Measurements from ENCODE around the gene ACTA2.

Gene ACTA2

DNA sequence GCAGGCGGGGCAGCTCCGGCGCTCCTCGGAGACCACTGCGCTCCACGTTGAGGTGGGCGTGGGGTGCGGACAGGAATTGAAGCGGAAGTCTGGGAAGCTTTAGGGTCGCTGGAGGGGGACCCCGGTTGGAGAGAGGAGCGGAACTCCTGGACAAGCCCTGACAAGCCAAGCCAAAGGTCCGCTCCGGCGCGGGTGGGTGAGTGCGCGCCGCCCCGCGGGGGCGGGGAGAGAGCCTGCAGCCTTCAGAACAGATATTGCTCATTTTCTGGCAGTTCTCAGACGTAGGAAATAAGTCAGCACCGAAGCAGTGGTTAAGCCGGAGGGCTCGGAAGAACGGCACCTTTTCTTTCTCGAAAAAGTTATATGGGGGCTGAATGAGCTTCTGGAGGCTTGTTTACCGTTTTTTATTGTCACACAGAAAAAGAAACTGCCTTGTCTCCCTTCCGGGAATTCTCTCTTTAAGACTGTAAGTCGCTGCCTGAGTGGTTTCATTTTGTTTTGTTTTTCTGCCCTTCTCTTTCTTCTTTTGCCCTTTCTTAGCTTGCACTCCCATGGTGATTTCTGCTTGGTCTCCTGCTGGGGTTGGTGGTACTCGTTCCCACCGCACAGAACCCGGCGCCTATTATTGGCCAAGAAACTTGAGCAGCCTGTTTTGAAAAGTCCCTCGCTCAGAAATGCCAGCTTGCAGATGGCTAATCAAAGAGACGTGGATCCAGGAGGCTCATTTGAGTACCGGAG is 38.8 kb upstream of the ACTA2 start (continued):
- TF ChIP-seq CREB5 (CRISPR knock-in tag; IDR thresholded peaks at IDR 0.05; ENCODE audit: low read depth), result no peak
- TF ChIP-seq OSR1 (CRISPR knock-in tag; IDR thresholded peaks at IDR 0.05), result no peak
- no peak for TF ChIP-seq TSHZ2 (CRISPR knock-in tag; IDR thresholded peaks at IDR 0.05)

DNA sequence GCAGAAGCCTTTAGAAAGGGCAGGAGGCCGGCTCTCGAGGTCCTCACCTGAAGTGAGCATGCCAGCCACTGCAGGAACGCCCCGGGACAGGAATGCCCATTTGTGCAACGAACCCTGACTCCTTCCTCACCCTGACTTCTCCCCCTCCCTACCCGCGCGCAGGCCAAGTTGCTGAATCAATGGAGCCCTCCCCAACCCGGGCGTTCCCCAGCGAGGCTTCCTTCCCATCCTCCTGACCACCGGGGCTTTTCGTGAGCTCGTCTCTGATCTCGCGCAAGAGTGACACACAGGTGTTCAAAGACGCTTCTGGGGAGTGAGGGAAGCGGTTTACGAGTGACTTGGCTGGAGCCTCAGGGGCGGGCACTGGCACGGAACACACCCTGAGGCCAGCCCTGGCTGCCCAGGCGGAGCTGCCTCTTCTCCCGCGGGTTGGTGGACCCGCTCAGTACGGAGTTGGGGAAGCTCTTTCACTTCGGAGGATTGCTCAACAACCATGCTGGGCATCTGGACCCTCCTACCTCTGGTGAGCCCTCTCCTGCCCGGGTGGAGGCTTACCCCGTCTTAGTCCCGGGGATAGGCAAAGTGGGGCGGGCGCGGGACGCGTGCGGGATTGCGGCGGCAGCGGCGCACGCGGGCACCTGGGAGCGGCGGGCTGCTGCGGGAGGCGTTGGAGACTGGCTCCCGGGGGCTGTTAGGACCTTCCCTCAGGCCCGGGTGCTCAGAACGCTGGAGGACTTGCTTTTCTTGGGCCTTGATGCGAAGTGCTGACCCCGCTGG is 38.0 kb upstream of the ACTA2 start, which contains the start of gene FAS:
Gene FAS (plus strand): TSS at position 415 of the 777 bp plus-strand sequence. CDS start 79 bp downstream, at position 494.
- peak; percentile 87 for ATAC-seq

More for the DNA sequence above, 38.0 kb upstream of the ACTA2 start, which contains the start of gene FAS:
- no peak for TF ChIP-seq ZFP3 (CRISPR knock-in tag; IDR thresholded peaks at IDR 0.05)
- no peak for TF ChIP-seq SNAI2 (CRISPR knock-in tag; IDR thresholded peaks at IDR 0.05)
- no peak for TF ChIP-seq ZNF565 (CRISPR knock-in tag; conservative IDR thresholded peaks at IDR 0.05; ENCODE audit: low read depth)
- no peak for TF ChIP-seq TCF4 (CRISPR knock-in tag; IDR thresholded peaks at IDR 0.05; ENCODE audit: borderline replicate concordance)
- no peak for TF ChIP-seq TOX (CRISPR knock-in tag; IDR thresholded peaks at IDR 0.05; ENCODE audit: borderline replicate concordance)
- TF ChIP-seq, protein P1, sequence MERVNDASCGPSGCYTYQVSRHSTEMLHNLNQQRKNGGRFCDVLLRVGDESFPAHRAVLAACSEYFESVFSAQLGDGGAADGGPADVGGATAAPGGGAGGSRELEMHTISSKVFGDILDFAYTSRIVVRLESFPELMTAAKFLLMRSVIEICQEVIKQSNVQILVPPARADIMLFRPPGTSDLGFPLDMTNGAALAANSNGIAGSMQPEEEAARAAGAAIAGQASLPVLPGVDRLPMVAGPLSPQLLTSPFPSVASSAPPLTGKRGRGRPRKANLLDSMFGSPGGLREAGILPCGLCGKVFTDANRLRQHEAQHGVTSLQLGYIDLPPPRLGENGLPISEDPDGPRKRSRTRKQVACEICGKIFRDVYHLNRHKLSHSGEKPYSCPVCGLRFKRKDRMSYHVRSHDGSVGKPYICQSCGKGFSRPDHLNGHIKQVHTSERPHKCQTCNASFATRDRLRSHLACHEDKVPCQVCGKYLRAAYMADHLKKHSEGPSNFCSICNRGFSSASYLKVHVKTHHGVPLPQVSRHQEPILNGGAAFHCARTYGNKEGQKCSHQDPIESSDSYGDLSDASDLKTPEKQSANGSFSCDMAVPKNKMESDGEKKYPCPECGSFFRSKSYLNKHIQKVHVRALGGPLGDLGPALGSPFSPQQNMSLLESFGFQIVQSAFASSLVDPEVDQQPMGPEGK (CRISPR knock-in tag; IDR thresholded peaks at IDR 0.05; ENCODE audit: borderline replicate concordance), result no peak
- TF ChIP-seq ARNTL (CRISPR knock-in tag; IDR thresholded peaks at IDR 0.05; ENCODE audit: borderline replicate concordance, low read depth), result no peak
- no peak for TF ChIP-seq POU6F1 (CRISPR knock-in tag; IDR thresholded peaks at IDR 0.05; ENCODE audit: borderline replicate concordance, low read depth)
- TF ChIP-seq CREB5 (CRISPR knock-in tag; IDR thresholded peaks at IDR 0.05; ENCODE audit: low read depth), result no peak
- TF ChIP-seq ESRRG (CRISPR knock-in tag; IDR thresholded peaks at IDR 0.05), result no peak
- TF ChIP-seq OSR1 (CRISPR knock-in tag; IDR thresholded peaks at IDR 0.05), result no peak
- no peak for TF ChIP-seq TSHZ2 (CRISPR knock-in tag; IDR thresholded peaks at IDR 0.05)
- no peak for TF ChIP-seq GLIS3 (CRISPR knock-in tag; IDR thresholded peaks at IDR 0.05)
- no peak for TF ChIP-seq ZC3H10 (CRISPR knock-in tag; IDR thresholded peaks at IDR 0.05)
- no peak for TF ChIP-seq ZNF8 (CRISPR knock-in tag; IDR thresholded peaks at IDR 0.05)
- TF ChIP-seq BACH2 (CRISPR knock-in tag; IDR thresholded peaks at IDR 0.05; ENCODE audit: borderline replicate concordance), result no peak
- TF ChIP-seq CSDC2 (CRISPR knock-in tag; IDR thresholded peaks at IDR 0.05), result no peak
- TF ChIP-seq ZFP30 (CRISPR knock-in tag; IDR thresholded peaks at IDR 0.05), result no peak
- TF ChIP-seq CSRNP3 (CRISPR knock-in tag; IDR thresholded peaks at IDR 0.05), result no peak
- TF ChIP-seq ISL1 (CRISPR knock-in tag; IDR thresholded peaks at IDR 0.05), result no peak

All from SK-N-SH treated with all-trans-retinoic acid at 6 μM for 48 hours (cell line).